NCI-H2107 treated with DMSO at 0.1 percent for 48 hours (cell line): ENCODE results near the gene UBXN7.
"Not testable (repeated sequence)": the region's sequence is repeated elsewhere in the genome, so short reads cannot be mapped to it uniquely, and the experiment has no call there.

ENCODE experiments used
- DNase-seq: peaks from one replicate; lab custom pipeline; 2025; ENCODE audit not compliant: unreplicated experiment; lab: John Stamatoyannopoulos, UW

UBXN7 gene

GRCh38 chr3:196432137-196432879 lies at the start of gene UBXN7:
TSS of gene UBXN7 (minus strand) at chr3:196432427. CDS start at chr3:196432399, 28 bp downstream.
- peak; percentile 99 for DNase-seq

DNA sequence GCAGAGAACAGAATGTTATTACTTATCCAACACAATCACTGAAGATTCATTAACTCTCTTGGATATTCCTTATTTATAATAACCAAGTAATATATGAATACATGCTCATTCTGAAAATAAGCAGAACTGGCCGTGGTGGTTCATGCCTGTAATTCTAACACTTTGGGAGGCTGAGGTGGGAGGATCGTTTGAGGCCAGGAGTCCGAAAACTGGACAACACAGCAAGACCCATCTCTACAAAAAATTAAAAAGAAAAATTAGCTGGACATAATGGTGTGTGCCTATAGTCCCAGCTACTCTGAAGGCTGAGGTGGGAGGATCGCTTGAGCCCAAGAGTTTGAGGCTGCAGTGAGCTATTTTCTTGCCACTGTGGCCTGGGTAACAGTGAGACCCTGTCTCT lies 45.5 kb upstream of the UBXN7 start:
- DNase-seq: no peak

DNA sequence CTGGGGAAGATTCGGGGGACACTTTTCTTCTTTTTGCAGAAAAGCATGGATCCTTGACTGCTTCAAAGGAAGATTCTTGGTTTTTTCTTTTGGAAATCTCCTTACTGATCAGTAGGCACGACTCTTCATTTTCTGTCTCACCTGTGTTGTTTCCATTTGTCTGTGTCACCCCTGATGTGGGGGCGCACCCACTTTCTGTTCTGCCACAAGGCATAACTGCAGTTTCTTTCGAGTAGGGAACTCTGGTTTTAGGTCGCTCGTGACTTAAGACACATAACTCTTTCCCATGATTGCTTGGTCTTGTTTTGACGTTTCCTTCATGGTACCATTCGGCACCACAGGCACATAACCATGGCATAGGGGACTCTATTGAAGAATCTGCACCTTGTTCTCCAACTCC lies 40.1 kb upstream of the UBXN7 start:
- DNase-seq: no peak

DNA sequence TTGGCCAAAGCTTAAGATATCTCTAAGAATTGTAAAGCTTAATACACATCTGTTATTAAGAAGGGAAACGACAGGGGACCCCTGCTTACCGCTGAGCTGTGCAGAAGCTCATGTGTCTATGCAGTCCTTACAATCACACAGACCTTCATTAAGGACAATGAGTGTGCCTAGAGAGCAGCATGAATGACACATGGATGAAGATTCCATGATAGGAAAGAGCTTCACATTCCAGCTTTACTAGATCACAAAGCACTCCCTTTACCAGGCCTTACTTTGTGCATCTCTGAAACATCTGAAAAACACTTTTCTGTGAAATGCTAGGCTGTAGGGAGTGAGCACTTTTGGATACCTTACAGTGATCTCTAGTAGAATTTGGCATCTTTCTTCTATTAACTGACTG lies 39.3 kb upstream of the UBXN7 start:
- DNase-seq: no peak

DNA sequence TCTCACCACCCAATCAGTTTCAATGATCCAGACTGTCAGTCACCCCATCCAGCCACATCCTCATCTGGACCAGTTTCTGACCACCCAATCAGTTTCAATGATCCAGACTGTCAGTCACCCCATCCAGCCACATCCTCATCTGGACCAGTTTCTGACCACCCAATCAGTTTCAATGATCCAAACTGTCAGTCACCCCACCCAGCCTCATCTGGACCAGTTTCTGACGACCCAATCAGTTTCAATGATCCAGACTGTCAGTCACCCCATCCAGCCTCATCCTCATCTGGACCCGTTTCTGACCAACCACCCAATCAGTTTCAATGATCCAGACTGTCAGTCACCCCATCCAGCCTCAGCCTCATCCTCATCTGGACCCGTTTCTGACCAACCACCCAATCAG lies 38.0 kb upstream of the UBXN7 start:
- not testable (repeated sequence) for DNase-seq

GRCh38 chr3:196463804-196464203 lies 31.6 kb upstream of the UBXN7 start:
- DNase-seq: no peak

GRCh38 chr3:196463478-196463756 lies 31.2 kb upstream of the UBXN7 start:
- DNase-seq: no peak

DNA sequence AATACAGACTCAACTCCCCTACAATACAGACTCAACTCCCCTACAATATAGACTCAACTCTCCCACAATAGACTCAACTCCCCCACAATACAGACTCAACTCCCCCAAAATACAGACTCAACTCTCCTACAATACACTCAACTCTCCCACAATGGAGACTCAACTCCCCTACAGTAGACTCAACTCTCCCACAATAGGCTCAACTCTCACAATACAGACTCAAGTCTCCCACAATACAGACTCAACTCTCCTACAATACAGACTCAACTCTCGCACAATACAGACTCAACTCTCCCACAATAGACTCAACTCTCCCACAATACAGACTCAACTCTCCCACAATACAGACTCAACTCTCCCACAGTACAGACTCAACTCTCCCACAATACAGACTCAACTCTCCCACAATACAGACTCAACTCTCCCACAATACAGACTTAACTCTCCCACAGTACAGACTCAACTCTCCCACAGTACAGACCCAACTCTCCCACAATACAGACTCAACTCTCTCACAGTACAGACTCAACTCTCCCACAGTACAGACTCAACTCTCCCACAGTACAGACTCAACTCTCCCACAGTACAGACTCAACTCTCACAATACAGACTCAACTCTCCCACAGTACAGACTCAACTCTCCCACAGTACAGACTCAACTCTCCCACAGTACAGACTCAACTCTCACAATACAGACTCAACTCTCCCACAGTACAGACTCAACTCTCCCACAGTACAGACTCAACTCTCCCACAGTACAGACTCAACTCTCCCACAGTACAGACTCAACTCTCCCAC lies 30.7 kb upstream of the UBXN7 start:
- not testable (repeated sequence) for DNase-seq

GRCh38 chr3:196458063-196458462 lies 25.8 kb upstream of the UBXN7 start:
- no peak for DNase-seq

GRCh38 chr3:196457470-196457869 lies 25.2 kb upstream of the UBXN7 start:
- DNase-seq: not testable (repeated sequence)

DNA sequence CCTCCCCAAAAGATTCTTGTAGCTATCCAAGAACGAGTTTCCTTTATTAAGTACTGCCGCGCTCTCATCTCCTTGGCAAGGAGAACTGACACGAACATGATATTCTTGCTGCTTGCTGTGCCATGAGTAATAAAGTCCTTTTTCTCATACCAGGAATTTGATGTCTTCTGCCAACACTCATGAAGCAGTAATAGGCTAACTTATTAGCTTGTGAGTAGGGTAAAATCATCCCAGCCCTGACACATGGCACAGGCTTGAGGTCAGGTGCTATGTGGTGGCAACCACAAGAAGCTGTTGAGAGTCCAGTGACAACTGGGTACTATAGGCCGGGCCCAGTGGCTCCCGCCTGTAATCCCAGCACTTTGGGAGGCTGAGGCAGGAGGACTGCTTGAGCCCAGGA lies 22.7 kb upstream of the UBXN7 start:
- no peak for DNase-seq

- DNase-seq: not testable (repeated sequence)
These were observed 13.2 kb upstream of the UBXN7 start for GRCh38 chr3:196445391-196445790.

- DNase-seq: no peak
These were observed 12.3 kb upstream of the UBXN7 start for GRCh38 chr3:196444500-196444894.

- DNase-seq: no peak
These were observed 8.5 kb upstream of the UBXN7 start for GRCh38 chr3:196440696-196441095.

GRCh38 chr3:196440041-196440537 lies 7.9 kb upstream of the UBXN7 start:
- DNase-seq: no peak

DNA sequence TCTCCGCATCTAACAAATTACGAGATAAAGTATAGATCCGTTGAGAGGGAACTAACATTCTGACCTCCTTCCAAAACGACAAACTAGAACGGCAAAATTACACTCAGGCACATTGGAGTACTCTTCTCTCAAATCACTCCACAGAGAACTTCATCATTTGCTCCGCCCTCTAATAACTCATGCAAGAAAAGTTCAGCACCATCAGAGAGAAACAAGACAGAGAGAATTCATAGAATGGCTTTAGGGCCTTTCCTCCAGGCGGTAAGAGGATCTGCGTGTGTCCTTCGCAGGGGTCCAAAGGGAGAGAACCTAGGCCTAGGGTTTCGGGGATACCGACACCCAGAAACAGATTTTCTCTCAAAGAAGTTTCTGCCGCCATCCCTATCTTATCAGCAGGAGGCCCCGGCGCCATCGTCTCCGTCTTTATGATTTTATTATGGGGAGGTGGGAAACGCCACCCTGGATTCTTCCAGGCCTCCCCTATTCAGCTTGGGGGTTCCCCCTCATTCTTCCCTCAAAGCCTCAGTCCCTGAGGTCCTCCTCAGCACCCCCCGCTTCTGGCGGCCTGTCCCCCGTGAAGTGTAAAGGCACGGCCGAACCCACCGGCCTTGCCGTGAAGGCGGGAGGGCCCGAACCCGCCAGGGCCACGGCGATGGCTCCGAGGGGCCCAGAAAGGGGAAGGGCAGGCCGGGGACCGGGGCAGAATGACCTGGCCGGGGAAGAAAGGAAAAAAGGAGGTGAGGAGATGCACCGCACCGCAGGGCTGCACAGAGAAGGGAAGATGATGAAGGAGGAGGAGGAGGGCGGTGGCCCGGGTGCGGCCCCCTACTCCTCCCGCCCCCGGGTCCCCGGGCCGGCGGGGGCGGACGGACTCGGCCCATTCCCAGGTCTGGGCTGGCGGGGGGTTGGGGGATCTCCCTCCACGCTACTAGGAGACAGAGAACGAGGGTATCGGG lies 768 bp downstream of the UBXN7 start:
- peak; percentile 78 for DNase-seq

DNA sequence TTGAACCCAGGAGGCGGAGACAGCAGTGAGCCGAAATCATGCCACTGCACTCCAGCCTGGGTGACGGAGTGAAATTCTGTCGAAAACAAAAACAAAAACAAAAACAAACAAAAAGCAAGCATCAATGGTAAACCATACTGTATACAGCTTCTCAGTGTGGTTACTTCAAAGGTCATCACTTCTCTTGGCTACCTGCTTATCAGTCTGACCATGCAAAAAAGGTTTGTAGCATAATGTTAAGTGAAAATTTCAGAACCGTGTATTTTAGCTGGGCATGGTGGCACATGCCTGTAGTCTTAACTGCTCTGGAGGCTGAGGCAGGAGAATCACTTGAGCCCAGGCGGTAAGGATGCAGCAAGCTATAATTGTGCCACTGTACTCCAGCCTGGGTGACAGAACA lies 4.2 kb downstream of the UBXN7 start:
- DNase-seq: no peak

- DNase-seq: not testable (repeated sequence)
These were observed 7.8 kb downstream of the UBXN7 start for GRCh38 chr3:196424421-196424820.

DNA sequence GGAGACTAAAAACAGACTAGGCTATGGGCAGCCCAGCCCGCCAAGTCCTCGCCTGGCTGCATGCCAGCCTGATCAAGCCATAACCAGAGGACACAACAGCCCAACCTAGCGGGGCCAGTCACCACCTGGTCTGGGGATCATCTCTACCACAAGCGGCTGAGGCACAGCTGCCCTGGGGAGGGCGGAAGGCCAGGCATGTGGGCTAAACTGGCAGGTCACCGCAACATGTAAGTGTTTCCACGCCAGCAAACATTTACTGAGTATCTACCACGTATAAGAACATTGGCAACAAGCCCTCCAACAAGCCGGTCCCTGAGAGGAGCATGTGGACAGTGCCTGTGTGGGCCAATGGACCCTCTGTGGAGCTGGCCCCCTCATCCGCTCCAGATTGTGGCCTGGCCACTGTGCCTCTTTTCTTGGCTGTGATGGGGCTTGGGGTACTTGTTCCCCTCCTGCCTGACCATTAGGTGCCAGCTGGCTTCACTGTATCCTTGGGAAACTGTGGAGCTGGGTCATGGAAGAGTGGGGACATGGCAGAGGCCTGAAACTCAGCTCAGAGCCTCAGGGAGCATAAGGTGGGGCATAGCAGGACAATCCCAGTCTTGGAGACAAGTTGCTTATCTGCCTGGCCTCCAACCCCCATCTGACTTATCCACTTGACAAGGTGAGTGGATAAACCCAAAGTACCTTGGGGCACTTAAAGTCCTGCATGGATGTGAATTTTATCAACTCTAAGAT lies 9.0 kb downstream of the UBXN7 start:
- DNase-seq: peak; percentile 26

- not testable (repeated sequence) for DNase-seq
These were observed 10.6 kb downstream of the UBXN7 start for GRCh38 chr3:196421668-196422067.

- no peak for DNase-seq
These were observed 12.8 kb downstream of the UBXN7 start for GRCh38 chr3:196419386-196419785.
